NCI-H187 treated with DMSO at 0.1 percent for 48 hours (cell line): Measurements from ENCODE around the gene PRDM16.

Experiments
- DNase-seq: peaks from one replicate; lab custom pipeline; 2025; lab: John Stamatoyannopoulos, UW

The PRDM16 gene

GRCh38 chr1:3323021-3323795, 254.2 kb downstream of the PRDM16 start:
- DNase-seq: no peak

- no peak for DNase-seq
Measured at GRCh38 chr1:3323796-3324703, 255.0 kb downstream of the PRDM16 start.

- DNase-seq: no peak
Measured at GRCh38 chr1:3324704-3325535, 255.9 kb downstream of the PRDM16 start.

- DNase-seq: no peak
Measured at GRCh38 chr1:3326516-3327388, 257.7 kb downstream of the PRDM16 start.

- no peak for DNase-seq
Measured at GRCh38 chr1:3327389-3327702, 258.3 kb downstream of the PRDM16 start.

- no peak for DNase-seq
Measured at GRCh38 chr1:3327936-3328590, 259.1 kb downstream of the PRDM16 start.

GRCh38 chr1:3329640-3330281, 260.8 kb downstream of the PRDM16 start:
- DNase-seq: no peak

DNA sequence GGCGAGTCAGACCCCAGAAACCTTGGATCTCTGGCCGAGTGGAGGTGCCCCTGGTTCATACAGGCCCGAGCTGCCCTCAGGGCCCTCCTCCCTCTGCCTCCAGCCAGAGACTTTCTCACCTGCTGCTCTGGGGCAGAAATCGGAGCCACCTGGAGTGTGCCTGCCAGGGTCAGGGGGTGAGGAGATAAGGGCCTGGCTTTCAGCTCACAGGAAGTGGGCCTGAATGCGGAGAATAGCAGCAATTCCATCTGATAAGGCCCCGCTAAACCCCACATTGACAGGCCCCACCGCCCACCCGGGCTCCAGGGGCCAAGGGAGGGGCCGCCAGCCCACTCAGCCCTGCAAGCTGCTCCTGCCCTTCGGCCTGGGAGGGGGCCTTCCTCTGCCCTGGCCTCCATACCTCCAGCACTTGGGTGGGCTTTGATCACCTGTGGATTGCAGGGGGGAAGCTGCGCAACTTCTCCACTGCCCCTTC, 261.8 kb downstream of the PRDM16 start:
- DNase-seq: no peak

GRCh38 chr1:3331564-3331963, 262.6 kb downstream of the PRDM16 start:
- no peak for DNase-seq

DNA sequence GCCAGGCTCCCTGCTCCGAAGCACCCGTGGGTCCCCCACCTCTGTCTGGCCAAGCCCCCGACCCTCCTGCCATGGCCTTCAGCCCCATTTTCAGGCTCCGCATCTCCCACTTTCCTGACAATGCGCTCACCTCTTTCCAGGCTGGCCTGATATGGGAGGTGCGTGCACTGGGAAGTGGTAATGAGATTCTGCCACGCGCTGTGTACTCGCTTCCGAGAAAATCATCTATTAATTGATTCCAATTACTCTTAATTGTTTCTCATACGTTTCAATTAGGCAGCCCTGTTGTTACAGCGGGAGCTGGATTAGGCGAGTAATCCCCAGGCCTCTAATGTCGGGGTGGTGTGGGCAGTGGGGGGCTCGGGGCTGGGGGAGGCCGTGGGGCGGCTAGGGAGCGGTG, 263.0 kb downstream of the PRDM16 start:
- no peak for DNase-seq

- DNase-seq: no peak
Measured at GRCh38 chr1:3332662-3333061, 263.7 kb downstream of the PRDM16 start.

- DNase-seq: no peak
Measured at GRCh38 chr1:3333903-3334302, 264.9 kb downstream of the PRDM16 start.

- DNase-seq: no peak
Measured at GRCh38 chr1:3334366-3334765, 265.4 kb downstream of the PRDM16 start.

DNA sequence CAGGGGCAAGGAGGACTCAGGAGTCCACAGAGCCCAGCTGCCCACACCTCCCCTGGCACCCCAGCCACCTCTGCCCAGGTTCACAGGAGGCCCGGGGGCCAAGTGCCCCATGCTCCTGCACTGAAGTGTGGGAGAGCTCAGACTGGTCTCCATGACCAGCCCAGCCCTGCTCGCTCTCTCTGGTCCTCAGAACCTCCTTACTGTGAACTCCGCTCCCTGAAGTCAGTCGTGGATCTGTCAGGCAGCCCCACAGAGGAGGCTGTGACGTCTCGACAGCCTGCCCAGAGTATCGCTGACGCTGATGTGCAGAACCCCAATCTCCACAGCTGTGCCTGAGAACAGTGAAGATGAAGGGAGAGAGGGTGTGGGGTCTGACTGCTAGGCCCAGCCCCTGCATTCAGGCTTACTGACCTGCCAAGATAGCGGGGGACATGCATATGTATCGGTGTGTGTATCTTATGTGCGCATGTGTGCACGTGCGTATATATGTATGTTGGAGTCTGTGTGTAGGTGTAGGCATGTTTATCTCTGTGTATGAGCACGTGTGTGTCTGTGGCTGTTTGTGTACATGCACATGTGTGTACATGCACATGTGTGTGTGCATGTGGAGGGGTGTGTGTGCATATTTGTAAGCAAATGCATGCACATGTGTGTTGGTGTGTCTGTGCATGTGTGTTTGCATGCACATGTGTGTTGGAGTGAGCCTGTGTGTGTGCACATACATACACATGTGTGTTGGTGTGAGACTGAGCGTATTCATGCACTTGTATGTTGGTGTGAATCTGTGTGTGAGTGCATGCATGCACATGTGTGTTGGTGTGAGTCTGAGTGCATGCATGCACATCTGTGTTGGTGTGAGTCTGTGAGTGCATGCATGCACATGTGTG, 267.0 kb downstream of the PRDM16 start:
- no peak for DNase-seq

- DNase-seq: no peak
Measured at GRCh38 chr1:3336641-3337630, 267.9 kb downstream of the PRDM16 start.

GRCh38 chr1:3337798-3338724, 269.1 kb downstream of the PRDM16 start:
- no peak for DNase-seq

GRCh38 chr1:3338725-3339070, 269.7 kb downstream of the PRDM16 start:
- no peak for DNase-seq
